Aorta (tissue), 5 donors: ENCODE measurements around the gene ATF6B. TPM values are rescaled to one million over a fixed set of nuclear protein-coding genes. Genes with fewer than 3 reads are reported as not detected.

Experiments used
- ATAC-seq: fragments of 200-7000 bp; cut with Tn5 transposase; one replicate; pipeline ENCODE4 v1.9.1; 2022; ENCODE audit warnings: moderate library complexity; ENCODE audit not compliant: low FRiP score
- DNase-seq, 2 donors: peaks; one replicate each; pipeline ENCODE4 v3.0.0-alpha.2; 2020
- H3K27ac ChIP-seq, 2 donors: one replicate each; pipeline ENCODE4 v1.5.1; 2013; ENCODE audit warnings: low read length in 2 of 2, mild to moderate bottlenecking in 2 of 2, moderate library complexity in 2 of 2, control low read depth in 1 of 2, inconsistent platforms in 1 of 2, low read depth in 1 of 2
- H3K27me3 ChIP-seq, 2 donors: one replicate each; pipeline ENCODE4 v1.6.1; 2013; ENCODE audit warnings: control low read depth in 1 of 2, low read length in 1 of 2, mild to moderate bottlenecking in 1 of 2, moderate library complexity in 1 of 2; ENCODE audit not compliant: insufficient read depth in 2 of 2, control insufficient read depth in 1 of 2
- H3K36me3 ChIP-seq, 2 donors: one replicate each; pipeline ENCODE4 v1.6.1; 2013; ENCODE audit warnings: control low read depth in 1 of 2, low read length in 1 of 2, mild to moderate bottlenecking in 1 of 2; ENCODE audit not compliant: insufficient read depth in 2 of 2, control insufficient read depth in 1 of 2
- H3K4me1 ChIP-seq, 2 donors: one replicate each; pipeline ENCODE4 v1.6.1; 2013; ENCODE audit warnings: low read length in 2 of 2, control low read depth in 1 of 2, mild to moderate bottlenecking in 1 of 2, moderate library complexity in 1 of 2; ENCODE audit not compliant: insufficient read depth in 2 of 2, control insufficient read depth in 1 of 2
- H3K4me3 ChIP-seq, 2 donors: one replicate each; pipeline ENCODE4 v1.5.1; 2013; ENCODE audit warnings: low read length in 2 of 2, control low read depth in 1 of 2, mild to moderate bottlenecking in 1 of 2
- H3K9me3 ChIP-seq: one replicate; pipeline ENCODE4 v1.6.1; 2013; ENCODE audit warnings: mild to moderate bottlenecking, low read length; ENCODE audit not compliant: control insufficient read depth
- WGBS, 2 donors: extraction: QIAGEN DNeasy Blood & Tissue Kit; methylation state at CpG; one replicate each; pipeline ENCODE4 v1.1.7; 2013; 5-methylcytosine and 5-hydroxymethylcytosine counted together
- intact Hi-C, 2 donors: fragments of 100-400 bp; cut with DNase I; formaldehyde crosslinking; loops; one replicate each; pipeline versions ENCODE4 v1.14.2 to v1.15.0; 2022
- polyA plus RNA-seq, 2 donors: library from polyadenylated mRNA; stranded (reverse); fragments of 200-250 nt; gene quantifications; one replicate each; pipeline ENCODE4 v1.2.3, GENCODE V29; 2013
- total RNA-seq, 2 donors: library from RNA; stranded (reverse); fragmentation: NEBNext Ultra II Directional; extraction: Animal tissue kit (Norgen Biotek cat#: 25700); gene quantifications; one replicate each; pipeline ENCODE4 v1.2.1, GENCODE V29; 2021
- donor health status: healthy with polysubstance abuse.
- donor health status: Bipolar disorder and iron deficiency.
- donor health status: DM: no; HTN: no; CAD: no.
- donor health status: DM: no; HTN: no; CAD: no.
- donor health status: DM: yes; HTN: yes; CAD: no.

Gene ATF6B
- total and polyA plus RNA-seq, 4 donors: 12.9 to 93.1 (median 73.5) TPM

DNA sequence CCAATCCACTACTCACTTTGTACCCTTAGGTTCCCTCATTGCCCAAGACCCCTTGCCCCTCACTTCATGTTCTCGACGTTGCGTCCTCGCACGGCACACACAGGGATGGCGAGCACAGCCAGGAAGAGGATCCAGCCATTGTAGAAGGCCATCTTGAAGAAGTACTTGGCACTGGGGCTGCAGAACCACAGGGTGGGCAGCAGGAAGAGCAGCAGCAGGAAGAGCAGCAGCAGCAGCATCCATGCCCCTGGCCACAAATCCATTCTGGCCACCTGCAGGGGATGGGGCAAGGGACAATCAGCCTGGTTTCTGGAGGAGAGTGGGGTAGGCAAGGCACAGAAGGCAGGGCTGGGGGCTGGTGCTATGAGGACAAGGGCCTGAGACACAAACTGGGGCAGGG is 43.2 kb upstream of the ATF6B start:
- no peaks in the 10 kb centered on the region for H3K9me3 ChIP-seq
- H3K4me3 ChIP-seq: no peak overlapping the region
- intact Hi-C loops: loop anchor here in 1 of 2 donors (10.0 kb wide), 2 partner anchors 196 to 266 kb away; partner anchors contain the start of genes DXO and ZBTB12
- 90 to 93% methylated on average over 6 of the region's 6 CpGs for WGBS, 2 donors
- no peaks in the 10 kb centered on the region for H3K27me3 ChIP-seq
- H3K27ac ChIP-seq: no peak overlapping the region
- DNase-seq (peak; percentile 18 to 48), ATAC-seq (no peak)
- no peaks in the 10 kb centered on the region for H3K4me1 ChIP-seq
- H3K36me3 ChIP-seq: peaks cover 0 to 4% of the 10 kb centered on the region in 2 donors

DNA sequence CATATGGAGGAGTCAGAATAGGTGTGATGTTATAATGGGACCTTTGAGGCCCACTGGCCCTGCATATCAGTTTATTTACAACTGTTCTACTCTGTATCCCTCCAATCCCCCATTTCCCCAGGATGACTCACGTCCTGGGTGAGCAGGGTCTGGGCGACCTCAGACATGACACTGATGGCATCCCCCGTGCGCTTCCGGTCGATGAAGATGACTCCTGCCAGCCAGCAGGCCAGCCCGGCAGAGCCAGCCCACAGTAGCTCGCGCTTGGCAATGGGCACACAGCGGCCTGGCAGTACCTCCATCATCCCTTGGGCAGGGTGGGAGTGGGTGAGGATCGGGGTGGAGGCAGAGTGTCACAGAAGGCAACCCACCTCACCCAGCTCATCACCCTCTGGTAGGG is 42.2 kb upstream of the ATF6B start:
- intact Hi-C loops: loop anchor here in 1 of 2 donors (10.0 kb wide), 2 partner anchors 195 to 265 kb away; partner anchors contain the start of genes DXO and ZBTB12
- peaks cover 0 to 4% of the 10 kb centered on the region in 2 donors for H3K36me3 ChIP-seq
- no peaks in the 10 kb centered on the region for H3K4me1 ChIP-seq
- no peaks in the 10 kb centered on the region for H3K27me3 ChIP-seq
- no peak overlapping the region for H3K4me3 ChIP-seq
- no peak for ATAC-seq
- H3K9me3 ChIP-seq: no peaks in the 10 kb centered on the region
- no peak overlapping the region for H3K27ac ChIP-seq
- peak; percentile 19 to 67 for DNase-seq
- WGBS, 2 donors: 89 to 93% methylated on average over 11 of the region's 11 CpGs

DNA sequence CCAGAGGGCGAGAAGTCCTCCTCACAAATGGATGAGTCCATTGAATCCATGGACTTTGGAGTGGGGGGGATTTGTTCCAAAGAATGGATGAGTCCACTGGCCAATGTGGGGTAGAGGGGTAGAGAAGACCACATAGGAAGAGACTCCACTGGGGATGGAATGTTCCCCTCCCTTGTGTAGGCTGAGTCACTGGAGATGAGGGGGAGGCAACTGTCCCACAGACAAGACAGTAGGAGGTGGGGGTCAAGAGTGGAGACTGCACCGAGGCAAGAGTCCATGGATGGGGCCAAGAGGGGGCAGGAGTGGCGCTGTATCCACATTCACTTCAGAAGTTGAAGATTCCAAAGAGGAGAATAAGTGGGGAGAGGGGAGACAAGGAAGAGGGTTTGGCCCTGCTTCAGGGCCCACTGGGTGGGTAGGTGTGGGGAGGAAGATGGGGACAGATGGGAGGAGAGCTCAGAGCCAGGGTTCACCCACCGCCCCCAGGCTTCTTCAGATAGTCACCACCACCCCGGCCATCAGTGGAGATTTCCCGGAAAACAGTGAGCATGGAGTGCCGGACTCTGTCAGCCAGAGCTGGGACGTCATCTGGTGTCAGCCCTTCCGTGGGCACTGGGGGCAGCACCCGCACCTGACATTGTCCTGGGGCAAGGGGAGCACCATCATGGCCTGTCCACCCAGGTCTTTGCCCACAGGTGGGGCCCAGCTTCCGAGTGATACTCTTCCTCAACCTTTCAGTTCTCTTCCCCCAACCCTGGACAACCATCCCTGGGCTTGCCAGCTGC is 41.0 kb upstream of the ATF6B start:
- Histone ChIP-seq H3K36me3 (peaks cover 0 to 6% of the 10 kb centered on the region in 2 donors), H3K4me1 (no peaks in the 10 kb centered on the region), H3K9me3 (no peaks in the 10 kb centered on the region), H3K27me3 (no peaks in the 10 kb centered on the region), H3K4me3 (no peak overlapping the region), H3K27ac (no peak overlapping the region)
- WGBS, 2 donors: 70 to 74% methylated on average over 11 of the region's 11 CpGs
- intact Hi-C loops: no loop called here
- ATAC-seq (no peak), DNase-seq (peak; percentile 40 to 50)

DNA sequence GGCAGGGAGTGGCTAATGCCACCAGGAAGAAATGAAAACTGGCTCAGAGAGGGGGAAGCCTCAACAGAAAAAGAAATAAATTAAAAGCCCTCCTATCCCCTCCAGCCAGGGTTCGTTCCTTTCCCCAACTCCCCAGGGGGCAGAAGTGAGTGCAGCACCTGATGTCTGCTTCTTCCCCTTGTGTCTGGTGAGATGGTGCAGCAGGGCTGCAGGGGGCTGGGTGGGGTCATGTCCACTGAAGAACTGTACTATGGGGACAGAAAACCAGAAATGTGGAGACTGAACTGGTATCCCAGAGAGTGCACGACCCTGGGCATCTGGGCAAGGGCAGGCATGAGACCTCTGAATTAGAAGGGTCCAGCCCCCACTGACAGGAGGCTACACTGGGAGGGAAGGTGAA is 40.3 kb upstream of the ATF6B start:
- H3K4me1 ChIP-seq: no peaks in the 10 kb centered on the region
- no peak for ATAC-seq
- H3K36me3 ChIP-seq: peaks cover 0 to 6% of the 10 kb centered on the region in 2 donors
- no peaks in the 10 kb centered on the region for H3K9me3 ChIP-seq
- peak; percentile 17 to 39 for DNase-seq
- H3K27ac ChIP-seq: no peak overlapping the region
- no peaks in the 10 kb centered on the region for H3K27me3 ChIP-seq
- no peak overlapping the region for H3K4me3 ChIP-seq
- intact Hi-C loops: no loop called here
- 61 to 64% methylated on average over 2 of the region's 2 CpGs for WGBS, 2 donors

DNA sequence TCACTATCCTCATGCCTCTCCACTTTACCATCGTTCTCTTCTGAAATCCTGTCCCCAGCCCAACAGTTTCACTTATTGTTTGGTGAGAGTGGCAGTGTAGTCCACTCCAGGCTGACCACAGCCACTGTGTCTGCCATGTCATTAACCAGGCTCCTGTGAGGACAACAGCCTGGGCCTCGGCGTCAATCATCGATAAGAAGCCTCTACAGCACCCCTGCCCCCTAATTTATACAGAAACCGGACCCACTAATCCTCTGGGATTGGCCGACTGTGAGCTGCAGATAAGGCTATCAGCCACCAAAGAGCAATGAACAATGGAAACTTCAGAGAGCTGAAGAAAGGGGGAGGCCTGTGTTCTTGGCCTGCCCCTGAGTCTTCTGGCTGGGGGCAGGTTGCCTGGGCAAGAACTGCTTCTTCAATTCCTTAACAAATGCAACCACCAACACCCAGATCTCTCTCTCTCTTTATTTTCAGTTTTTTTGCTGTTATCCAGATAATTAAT is 39.8 kb upstream of the ATF6B start:
- intact Hi-C loops: no loop called here
- H3K27ac ChIP-seq: no peak overlapping the region
- H3K4me1 ChIP-seq: no peaks in the 10 kb centered on the region
- 66 to 72% methylated on average over 6 of the region's 6 CpGs for WGBS, 2 donors
- ATAC-seq (no peak), DNase-seq (peak; percentile 8 to 25)
- H3K4me3 ChIP-seq: no peak overlapping the region
- peaks cover 0 to 6% of the 10 kb centered on the region in 2 donors for H3K36me3 ChIP-seq
- H3K9me3 ChIP-seq: no peaks in the 10 kb centered on the region
- H3K27me3 ChIP-seq: no peaks in the 10 kb centered on the region

DNA sequence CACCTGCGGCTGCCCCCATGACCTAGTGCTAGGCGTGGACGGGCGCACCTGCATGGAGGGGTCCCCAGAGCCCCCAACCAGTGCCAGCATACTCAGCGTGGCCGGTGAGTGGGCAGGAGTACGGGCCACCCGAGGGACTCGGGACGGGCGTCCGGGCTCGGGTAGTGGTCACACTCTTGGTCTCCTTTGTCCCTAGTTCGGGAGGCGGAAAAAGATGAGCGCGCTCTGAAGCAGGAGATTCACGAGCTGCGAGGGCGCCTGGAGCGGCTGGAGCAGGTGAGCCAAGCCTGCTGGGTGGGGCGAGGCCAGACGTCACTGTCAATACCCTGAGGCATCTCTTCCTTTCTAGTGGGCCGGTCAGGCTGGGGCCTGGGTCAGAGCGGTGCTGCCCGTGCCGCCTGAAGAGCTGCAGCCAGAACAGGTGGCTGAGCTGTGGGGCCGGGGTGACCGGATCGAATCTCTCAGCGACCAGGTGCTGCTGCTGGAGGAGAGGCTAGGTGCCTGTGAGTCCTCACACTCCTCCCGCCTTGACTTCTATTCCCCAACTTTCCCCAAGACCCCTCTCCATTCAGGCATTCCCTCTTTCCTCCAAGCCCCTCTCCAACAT is 39.2 kb upstream of the ATF6B start:
- no peaks in the 10 kb centered on the region for H3K9me3 ChIP-seq
- intact Hi-C loops: no loop called here
- H3K27ac ChIP-seq: no peak overlapping the region
- DNase-seq: peak; percentile 41 to 66
- H3K4me1 ChIP-seq: no peaks in the 10 kb centered on the region
- H3K27me3 ChIP-seq: no peaks in the 10 kb centered on the region
- WGBS, 2 donors: 75 to 78% methylated on average over 32 of the region's 32 CpGs
- H3K36me3 ChIP-seq: peaks cover 0 to 7% of the 10 kb centered on the region in 2 donors
- no peak overlapping the region for H3K4me3 ChIP-seq
- no peak for ATAC-seq

DNA sequence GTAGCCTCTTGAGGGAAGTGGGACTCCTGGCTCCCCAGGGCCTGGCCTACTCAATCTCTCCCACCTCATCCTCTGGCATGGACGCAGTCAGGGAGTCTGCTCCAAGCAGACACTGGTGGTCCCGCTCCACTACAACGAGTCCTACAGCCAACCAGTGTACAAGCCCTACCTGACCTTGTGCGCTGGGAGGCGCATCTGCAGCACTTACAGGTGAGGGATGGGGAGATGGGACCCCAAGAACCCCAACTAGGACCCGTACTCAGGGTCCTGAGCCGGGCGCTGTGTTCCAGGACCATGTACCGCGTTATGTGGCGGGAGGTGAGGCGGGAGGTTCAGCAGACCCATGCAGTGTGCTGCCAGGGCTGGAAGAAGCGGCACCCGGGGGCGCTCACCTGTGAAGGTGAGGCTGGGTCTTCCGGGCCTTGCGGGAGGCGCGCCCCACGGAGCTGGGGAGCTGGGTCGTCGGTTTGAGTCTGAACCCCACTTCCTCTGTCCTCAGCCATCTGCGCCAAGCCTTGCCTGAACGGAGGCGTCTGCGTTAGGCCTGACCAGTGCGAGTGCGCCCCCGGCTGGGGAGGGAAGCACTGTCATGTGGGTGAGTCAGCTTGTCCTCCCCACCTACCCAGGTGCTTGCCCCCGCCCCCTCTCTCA is 38.5 kb upstream of the ATF6B start:
- WGBS, 2 donors: 74 to 75% methylated on average over 30 of the region's 30 CpGs
- Histone ChIP-seq H3K27ac (no peak overlapping the region), H3K9me3 (no peaks in the 10 kb centered on the region), H3K36me3 (peaks cover 0 to 7% of the 10 kb centered on the region in 2 donors), H3K4me1 (no peaks in the 10 kb centered on the region), H3K27me3 (no peaks in the 10 kb centered on the region), H3K4me3 (no peak overlapping the region)
- DNase-seq (peak; percentile 45 to 74), ATAC-seq (no peak)
- intact Hi-C loops: no loop called here

DNA sequence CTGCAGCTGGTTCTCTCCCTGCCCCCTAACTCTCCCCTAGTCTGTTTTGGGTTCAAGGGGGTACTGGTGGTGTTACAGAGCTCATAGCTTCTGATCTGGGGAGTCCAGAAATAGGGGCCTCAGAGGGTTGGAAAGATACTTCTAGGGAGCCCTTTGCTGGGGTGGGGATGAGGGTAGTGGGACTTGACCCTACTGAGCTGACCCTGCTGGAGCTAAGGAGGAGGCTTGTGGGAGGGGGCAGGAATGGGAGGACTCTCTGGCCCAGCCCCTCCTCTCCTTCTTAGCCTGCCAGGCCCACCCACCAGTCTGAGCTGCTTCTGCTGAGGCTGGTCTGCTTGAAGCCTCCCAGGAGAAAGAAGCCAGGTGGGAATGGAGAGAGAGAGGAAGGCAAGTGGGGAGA is 36.2 kb upstream of the ATF6B start, which contains the start of gene EGFL8:
EGFL8 (plus strand) TSS at position 301 of the 400 bp plus-strand sequence. CDS start 1,571 bp downstream, outside the sequence.
- Histone ChIP-seq H3K27ac (no peak within 1 kb of the TSS), H3K27me3 (no peaks in the 10 kb centered on the region), H3K4me3 (no peak within 1 kb of the TSS), H3K4me1 (no peaks in the 10 kb centered on the region), H3K9me3 (no peaks in the 10 kb centered on the region), H3K36me3 (peaks cover 0 to 4% of the 10 kb centered on the region in 2 donors)
- ATAC-seq (no peak), DNase-seq (peak; percentile 22 to 36)
- intact Hi-C loops: no loop called here
